ENCODE results near the gene MUC7.
A peak's percentile ranks its signal among the peaks of the same experiment; 100 is the strongest.

Gene MUC7

DNA sequence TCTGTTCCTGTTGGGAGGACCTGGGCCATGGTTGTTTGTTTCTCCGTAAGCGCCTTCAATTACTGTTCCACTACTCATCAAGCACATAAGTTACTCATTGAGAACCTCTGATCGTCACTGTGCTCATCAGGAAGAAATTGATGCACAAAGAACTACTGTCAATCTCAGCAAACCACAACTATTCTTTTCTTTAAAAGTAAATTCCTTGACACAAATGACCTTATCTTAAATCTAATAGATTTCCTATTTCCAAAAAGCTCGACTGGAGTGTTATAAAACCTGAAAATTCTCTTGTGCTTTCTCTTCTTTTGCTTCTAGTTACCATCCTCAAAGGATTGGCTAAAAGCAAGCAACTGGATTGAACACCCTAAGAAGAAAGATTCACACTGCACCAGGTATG is at the start of gene MUC7:
Gene MUC7, plus strand, starts transcription at position 301 of the 400 bp plus-strand sequence. CDS start 1,825 bp downstream, outside the sequence.
- no peak for DNase-seq (ENCODE audit: low read depth)

DNA sequence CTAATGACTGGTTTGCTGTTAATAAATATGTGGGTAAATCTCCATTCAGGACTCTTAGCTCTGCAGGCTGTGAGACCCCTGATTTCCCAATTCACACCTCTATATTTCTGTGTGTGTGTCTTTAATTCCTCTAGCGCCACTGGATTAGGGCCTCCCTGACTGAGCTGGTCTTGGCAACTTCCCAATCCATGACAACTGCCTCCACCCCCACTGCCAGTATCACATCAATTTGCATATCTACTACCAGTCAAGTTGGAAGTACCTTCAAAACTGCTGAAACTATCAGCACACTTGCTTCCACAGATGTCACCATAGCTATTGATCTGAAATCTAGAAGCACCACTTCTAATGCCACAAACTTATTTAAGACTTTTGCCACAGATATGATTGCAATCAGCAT is 46.7 kb upstream of the MUC7 start:
- DNase-seq (ENCODE audit: low read depth) = no peak

- DNase-seq (ENCODE audit: low read depth) = no peak
These were observed 45.2 kb upstream of the MUC7 start for GRCh38 chr4:70426789-70427188.

- DNase-seq (ENCODE audit: low read depth) = no peak
These were observed 34.8 kb upstream of the MUC7 start for GRCh38 chr4:70437197-70437596.

- no peak for DNase-seq (ENCODE audit: low read depth)
These were observed 29.5 kb upstream of the MUC7 start for GRCh38 chr4:70442474-70442873.

DNA sequence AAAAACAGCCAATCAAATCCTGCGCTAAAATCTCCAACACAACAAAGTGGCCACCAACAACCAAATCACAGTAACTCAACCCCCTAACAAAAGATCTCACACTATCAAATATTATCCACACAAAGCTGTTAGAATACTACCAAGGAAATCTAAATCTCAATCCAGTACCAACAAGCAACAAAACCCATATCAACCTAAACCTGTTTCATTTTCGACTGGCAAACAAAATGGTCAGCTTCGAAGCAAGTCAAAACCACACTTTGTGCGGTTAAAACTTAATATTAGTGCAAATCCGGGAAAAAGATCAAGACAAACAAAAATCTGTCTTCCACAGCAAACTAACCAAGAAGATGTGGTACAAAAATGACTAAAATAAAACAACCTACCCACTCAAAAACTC is 28.7 kb upstream of the MUC7 start:
- no peak for DNase-seq (ENCODE audit: low read depth)

- DNase-seq (ENCODE audit: low read depth) = no peak
These were observed 22.8 kb upstream of the MUC7 start for GRCh38 chr4:70449220-70449619.

DNA sequence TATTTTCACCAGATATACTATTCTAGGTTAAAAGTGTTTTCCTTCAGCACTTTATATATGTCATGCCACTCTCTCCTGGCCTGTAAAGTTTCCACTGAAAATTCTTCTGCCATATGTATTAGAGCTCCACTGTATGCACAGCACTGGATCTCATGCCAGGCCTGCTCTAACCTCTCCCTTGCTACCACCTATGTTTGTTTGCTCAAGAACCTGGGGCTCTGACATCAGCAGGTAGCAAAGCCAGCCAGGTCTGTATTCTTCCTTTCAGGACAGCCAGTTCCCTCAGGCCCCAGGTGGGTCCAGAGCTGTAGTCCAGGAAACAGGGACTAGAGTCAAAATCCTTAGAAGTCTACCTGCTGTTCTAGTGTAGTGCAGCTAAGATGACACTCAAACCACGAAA is 19.1 kb upstream of the MUC7 start:
- no peak for DNase-seq (ENCODE audit: low read depth)

DNA sequence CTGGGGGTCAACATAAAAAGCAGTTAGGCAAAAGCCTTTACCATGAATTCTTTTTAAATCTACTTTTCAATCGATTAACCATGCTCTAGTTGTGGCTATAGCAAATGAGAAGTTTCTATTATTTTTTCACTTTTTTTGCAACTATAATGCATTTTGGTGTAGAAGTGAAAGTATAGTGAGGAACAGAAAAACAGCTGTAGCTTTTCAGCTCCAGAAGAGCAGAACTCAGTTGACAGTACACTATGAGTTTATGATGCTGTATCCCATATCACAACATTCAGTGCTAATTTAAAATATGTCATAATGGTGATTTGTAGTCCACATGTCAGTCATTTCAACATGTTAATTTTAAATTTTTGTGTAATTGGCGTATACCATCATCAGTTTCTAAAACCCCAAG is 8.7 kb upstream of the MUC7 start:
- no peak for DNase-seq (ENCODE audit: low read depth)

- DNase-seq (ENCODE audit: low read depth) = no peak
These were observed 1.7 kb downstream of the MUC7 start for GRCh38 chr4:70473679-70474078.

DNA sequence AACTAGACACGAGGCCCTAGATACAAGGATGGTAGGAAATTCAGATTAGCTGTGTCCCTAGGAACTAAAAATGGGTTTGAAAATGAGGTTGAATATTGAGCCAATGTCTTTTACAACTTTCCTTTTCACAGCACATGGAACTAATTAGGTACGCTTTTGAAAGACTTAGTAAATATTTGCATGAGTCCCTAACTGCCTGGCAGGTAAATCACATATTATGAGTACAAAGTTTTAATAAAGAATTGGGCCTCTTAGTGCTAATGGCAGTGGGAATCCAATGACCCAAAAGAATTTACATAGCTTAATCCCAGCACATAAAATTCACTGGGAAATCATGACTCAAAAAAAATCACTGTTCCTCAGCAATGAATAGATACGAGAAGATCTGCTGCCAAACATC is 16.8 kb downstream of the MUC7 start:
- DNase-seq (ENCODE audit: low read depth) = no peak

- DNase-seq (ENCODE audit: low read depth) = no peak
These were observed 24.2 kb downstream of the MUC7 start for GRCh38 chr4:70496231-70496630.

- DNase-seq (ENCODE audit: low read depth) = peak; percentile 7
These were observed 29.8 kb downstream of the MUC7 start for GRCh38 chr4:70501838-70502237.

- no peak for DNase-seq (ENCODE audit: low read depth)
These were observed 32.7 kb downstream of the MUC7 start for GRCh38 chr4:70504733-70505132.

- DNase-seq (ENCODE audit: low read depth) = peak; percentile 33
These were observed 33.3 kb downstream of the MUC7 start for GRCh38 chr4:70505151-70505748.

- DNase-seq (ENCODE audit: low read depth) = peak; percentile 89
These were observed 36.8 kb downstream of the MUC7 start for GRCh38 chr4:70508801-70509200.

DNA sequence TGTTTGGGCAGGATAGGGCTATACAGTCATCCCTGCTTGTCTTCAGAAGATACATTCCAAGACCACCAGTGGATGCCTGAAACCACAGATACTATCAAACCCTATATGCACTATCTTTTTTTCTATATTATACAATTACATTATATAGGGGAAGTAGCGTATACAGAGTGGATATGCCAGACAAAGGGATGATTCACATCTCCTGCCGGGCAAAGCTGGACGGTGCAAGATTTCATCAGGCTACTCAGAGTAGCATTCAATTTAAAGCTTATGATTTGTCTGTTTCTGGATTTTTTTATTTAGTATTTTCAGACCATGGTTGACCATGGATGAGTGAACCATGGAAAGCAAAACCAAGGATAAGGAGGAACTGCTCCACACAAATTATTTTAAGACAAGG is 39.4 kb downstream of the MUC7 start:
- no peak for DNase-seq (ENCODE audit: low read depth)

- peak; percentile 75 for DNase-seq (ENCODE audit: low read depth)
These were observed 43.6 kb downstream of the MUC7 start for GRCh38 chr4:70515367-70516250.

- DNase-seq (ENCODE audit: low read depth) = no peak
These were observed 46.3 kb downstream of the MUC7 start, which contains the start of gene AMTN for GRCh38 chr4:70518269-70518668. AMTN (plus strand) TSS chr4:70518569; CDS start chr4:70518778, 209 bp downstream.

- peak; percentile 42 for DNase-seq (ENCODE audit: low read depth)
These were observed 46.7 kb downstream of the MUC7 start for GRCh38 chr4:70518716-70519115.

DNA sequence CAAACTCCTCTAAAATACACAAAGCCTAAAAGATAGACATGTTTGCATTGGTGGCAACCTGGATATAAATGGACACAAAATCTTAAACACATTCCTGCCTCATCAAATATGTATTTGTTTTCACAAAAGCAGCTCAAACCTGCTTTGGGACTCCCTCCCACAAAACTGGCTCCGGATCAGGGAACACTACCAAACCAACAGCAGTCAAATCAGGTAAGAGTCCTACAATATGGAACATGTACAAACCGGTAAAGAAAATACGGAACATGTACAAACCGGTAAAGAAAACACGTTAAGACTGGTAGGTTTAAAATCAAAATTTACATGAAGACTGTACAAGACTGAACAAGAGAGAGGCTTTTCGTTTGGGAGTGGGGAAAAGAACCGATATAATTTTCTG is 50.6 kb downstream of the MUC7 start:
- no peak for DNase-seq (ENCODE audit: low read depth)

DNA sequence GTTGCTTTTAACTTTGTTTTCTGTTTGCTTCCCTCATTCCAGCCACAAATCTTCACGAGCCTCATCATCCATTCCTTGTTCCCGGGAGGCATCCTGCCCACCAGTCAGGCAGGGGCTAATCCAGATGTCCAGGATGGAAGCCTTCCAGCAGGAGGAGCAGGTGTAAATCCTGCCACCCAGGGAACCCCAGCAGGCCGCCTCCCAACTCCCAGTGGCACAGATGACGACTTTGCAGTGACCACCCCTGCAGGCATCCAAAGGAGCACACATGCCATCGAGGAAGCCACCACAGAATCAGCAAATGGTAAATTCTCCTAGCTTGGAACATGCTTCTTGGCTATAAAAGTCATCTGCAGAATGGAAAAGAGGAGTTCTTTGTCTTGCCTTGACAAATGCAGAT is 59.0 kb downstream of the MUC7 start:
- no peak for DNase-seq (ENCODE audit: low read depth)

- no peak for DNase-seq (ENCODE audit: low read depth)
These were observed 60.0 kb downstream of the MUC7 start for GRCh38 chr4:70531981-70532380.
